ENCODE measurements around the gene FBRS. TPM values are rescaled to one million over a fixed set of nuclear protein-coding genes. Genes with fewer than 3 reads are reported as not detected.

The FBRS gene
- total RNA-seq, 2 experiments from 2014 or later = 36.8 to 89.8 TPM

DNA sequence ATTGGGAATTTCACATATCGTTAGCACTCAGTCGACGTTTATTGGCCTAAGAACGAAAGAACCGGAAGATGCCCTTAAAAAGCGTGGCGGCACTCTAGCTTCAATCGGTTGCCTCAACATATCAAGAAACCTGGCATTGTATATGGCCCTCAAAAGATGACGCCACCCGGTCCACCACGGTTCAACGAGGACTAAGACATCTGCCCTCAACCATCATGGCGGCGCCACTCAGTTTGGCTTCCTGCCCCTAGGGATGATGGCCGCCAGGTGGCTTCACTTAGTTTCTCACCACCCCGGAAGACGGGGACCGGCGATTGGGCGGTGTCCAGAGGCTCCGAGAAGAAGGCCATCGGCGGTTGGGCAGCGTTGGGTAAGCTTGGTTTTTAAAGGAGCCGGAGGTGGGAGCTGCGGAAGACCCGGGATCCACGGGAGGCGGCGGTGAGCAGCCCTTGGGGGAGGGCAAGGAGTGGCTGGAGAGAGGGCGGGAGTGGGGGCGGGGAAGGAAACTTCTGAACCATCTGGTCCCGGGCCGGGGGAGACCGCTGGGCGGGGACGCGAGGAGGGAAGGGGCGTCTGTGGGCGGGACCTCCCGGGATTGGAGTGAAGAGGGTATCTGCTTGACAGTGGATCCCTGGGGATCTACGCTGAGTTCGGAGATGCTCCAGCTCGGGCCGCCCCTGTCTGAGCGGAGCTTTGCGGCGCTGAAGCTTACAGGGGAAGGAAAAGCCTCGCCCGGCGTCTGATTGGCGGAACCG is 7.7 kb upstream of the FBRS start, which contains the start of gene PRR14:
Gene PRR14, plus strand, starts transcription at position 592 of the 755 bp plus-strand sequence. CDS start 686 bp downstream, outside the sequence.
- Histone ChIP-seq H2AFZ (ENCODE audit: low read length) (peak within 1 kb of the TSS; percentile 99), H3K4me2 (ENCODE audit: low read length) (peak within 1 kb of the TSS; percentile 95), H3K9me3 (ENCODE audit: low read length) (no peaks in the 10 kb centered on the region), H3K36me3 (ENCODE audit: insufficient read depth, low read length) (peaks cover 31% of the 10 kb centered on the region), H3K9me2 (ENCODE audit: insufficient read depth, low read length) (no peaks in the 10 kb centered on the region), H3K4me3 (ENCODE audit: low read depth, low read length, poor library complexity, severe bottlenecking) (peak within 1 kb of the TSS; percentile 86), H3K79me2 (ENCODE audit: insufficient read depth, low read depth, low read length) (peaks cover 9% of the 10 kb centered on the region; the same call in 1 of the 2 replicates), H4K20me1 (ENCODE audit: insufficient read depth, low read length) (no peaks in the 10 kb centered on the region), H3K4me1 (ENCODE audit: insufficient read depth, low read length, poor library complexity, severe bottlenecking) (peaks cover 17% of the 10 kb centered on the region), H3K27ac (ENCODE audit: low read depth, low read length, poor library complexity, severe bottlenecking) (peak within 1 kb of the TSS; percentile 75)
- TF ChIP-seq, protein P1, sequence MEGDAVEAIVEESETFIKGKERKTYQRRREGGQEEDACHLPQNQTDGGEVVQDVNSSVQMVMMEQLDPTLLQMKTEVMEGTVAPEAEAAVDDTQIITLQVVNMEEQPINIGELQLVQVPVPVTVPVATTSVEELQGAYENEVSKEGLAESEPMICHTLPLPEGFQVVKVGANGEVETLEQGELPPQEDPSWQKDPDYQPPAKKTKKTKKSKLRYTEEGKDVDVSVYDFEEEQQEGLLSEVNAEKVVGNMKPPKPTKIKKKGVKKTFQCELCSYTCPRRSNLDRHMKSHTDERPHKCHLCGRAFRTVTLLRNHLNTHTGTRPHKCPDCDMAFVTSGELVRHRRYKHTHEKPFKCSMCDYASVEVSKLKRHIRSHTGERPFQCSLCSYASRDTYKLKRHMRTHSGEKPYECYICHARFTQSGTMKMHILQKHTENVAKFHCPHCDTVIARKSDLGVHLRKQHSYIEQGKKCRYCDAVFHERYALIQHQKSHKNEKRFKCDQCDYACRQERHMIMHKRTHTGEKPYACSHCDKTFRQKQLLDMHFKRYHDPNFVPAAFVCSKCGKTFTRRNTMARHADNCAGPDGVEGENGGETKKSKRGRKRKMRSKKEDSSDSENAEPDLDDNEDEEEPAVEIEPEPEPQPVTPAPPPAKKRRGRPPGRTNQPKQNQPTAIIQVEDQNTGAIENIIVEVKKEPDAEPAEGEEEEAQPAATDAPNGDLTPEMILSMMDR (conservative IDR thresholded peaks at IDR 0.05; ENCODE audit: low read length) = no peak
- TF ChIP-seq EZH2phosphoT487 (IDR thresholded peaks at IDR 0.05; ENCODE audit: borderline replicate concordance, low read depth, low read length) = no peak
- POLR2A ChIA-PET = interaction anchor here (0.6 to 1.0 kb wide), 9 partner anchors 14 to 647 kb away, joined by 3 to 7 read pairs (median 4); partner anchors contain the start of gene SEPTIN1
- BruUV-seq (replicated peaks) = no TSS peak
- peak; percentile 99 for DNase-seq (ENCODE audit: low spot score)
- CTCF ChIA-PET (ENCODE audit: unreplicated experiment) = interaction anchor here (0.6 kb wide), 1 partner anchor 992 kb away, joined by 3 read pairs; no protein-coding TSS in a partner anchor
- intact Hi-C loops (cut with micrococcal nuclease; ENCODE audit: unreplicated experiment) = loop anchor here (2.0 kb wide), 2 partner anchors 48 to 180 kb away; partner anchors contain the start of gene SRCAP

DNA sequence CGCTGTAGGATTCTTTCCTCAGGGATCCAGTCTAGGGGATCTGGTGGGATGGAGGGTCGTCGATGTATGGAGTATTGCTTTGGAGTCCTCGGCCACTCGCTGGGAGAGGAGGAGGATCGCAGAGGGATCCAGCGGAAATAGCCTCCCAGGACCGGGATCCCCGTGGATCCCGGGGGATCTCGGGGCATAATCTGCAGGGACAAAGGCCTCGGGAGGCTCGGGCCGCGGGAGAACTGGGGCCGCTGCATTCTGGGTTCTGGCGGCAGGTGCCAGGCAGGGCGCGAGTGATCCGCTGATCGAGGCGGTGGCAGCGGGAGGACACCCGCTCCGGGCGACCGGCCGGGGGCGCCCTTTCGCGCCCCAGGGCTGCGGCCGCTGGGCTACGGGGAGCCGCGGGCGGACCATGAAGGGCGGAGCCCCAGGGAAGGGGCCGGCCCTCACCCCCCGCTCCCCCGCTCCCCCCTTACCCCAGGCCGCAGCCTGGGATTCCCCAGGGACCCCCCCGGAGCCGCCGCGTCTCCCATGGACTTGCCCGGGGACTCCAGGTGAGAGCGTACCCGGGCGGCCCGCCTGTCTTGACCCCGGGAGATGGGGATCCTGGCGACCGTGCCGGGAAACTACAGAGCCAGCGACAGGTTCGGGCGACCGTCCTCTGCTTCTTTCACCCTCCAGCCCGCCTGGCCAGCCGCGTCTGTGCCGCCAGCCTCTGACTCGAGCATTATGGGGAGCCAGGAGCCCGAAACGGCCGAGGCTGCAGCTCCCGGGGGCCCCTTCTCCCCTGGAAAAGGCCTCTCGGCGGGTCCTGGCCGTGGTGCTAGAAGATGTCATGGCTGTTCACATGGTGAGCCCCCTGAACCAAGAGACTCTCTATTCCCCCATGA is 6.9 kb upstream of the FBRS start:
- H3K36me3 ChIP-seq (ENCODE audit: insufficient read depth, low read length) = peaks cover 39% of the 10 kb centered on the region

More for the DNA sequence above, 6.9 kb upstream of the FBRS start:
- Histone ChIP-seq H2AFZ (ENCODE audit: low read length) (peak overlapping the region; percentile 84), H3K9me2 (ENCODE audit: insufficient read depth, low read length) (no peaks in the 10 kb centered on the region), H3K4me3 (ENCODE audit: low read depth, low read length, poor library complexity, severe bottlenecking) (peak overlapping the region; percentile 86), H3K4me1 (ENCODE audit: insufficient read depth, low read length, poor library complexity, severe bottlenecking) (peaks cover 17% of the 10 kb centered on the region), H3K79me2 (ENCODE audit: insufficient read depth, low read depth, low read length) (peaks cover 9% of the 10 kb centered on the region; the same call in 1 of the 2 replicates), H3K9me3 (ENCODE audit: low read length) (no peaks in the 10 kb centered on the region), H3K27ac (ENCODE audit: low read depth, low read length, poor library complexity, severe bottlenecking) (peak overlapping the region; percentile 75), H4K20me1 (ENCODE audit: insufficient read depth, low read length) (no peaks in the 10 kb centered on the region), H3K4me2 (ENCODE audit: low read length) (peak overlapping the region; percentile 95)
- CTCF ChIA-PET (ENCODE audit: unreplicated experiment) = no interaction called here
- POLR2A ChIA-PET = interaction anchor here (0.9 kb wide), 1 partner anchor 48 kb away, joined by 6 read pairs; no protein-coding TSS in a partner anchor
- TF ChIP-seq, protein P1 (conservative IDR thresholded peaks at IDR 0.05; ENCODE audit: low read length) = peak; percentile 77
- TF ChIP-seq EZH2phosphoT487 (IDR thresholded peaks at IDR 0.05; ENCODE audit: borderline replicate concordance, low read depth, low read length) = no peak
- BruUV-seq (replicated peaks) = no TSS peak
- intact Hi-C loops (cut with micrococcal nuclease; ENCODE audit: unreplicated experiment) = loop anchor here (2.0 kb wide), 2 partner anchors 47 to 181 kb away; partner anchors contain the start of gene SRCAP
- peak; percentile 87 for DNase-seq (ENCODE audit: low spot score)
